HUES64 (cell line): ENCODE measurements around the gene POU2F2.

ENCODE experiments used
- H3K27ac ChIP-seq: 2 replicates; pipeline ENCODE4 v1.7.0; 2013; ENCODE audit warnings: low read depth, low read length, inconsistent platforms
- H3K27me3 ChIP-seq: 2 replicates; pipeline ENCODE4 v1.6.1; 2013; ENCODE audit warnings: mild to moderate bottlenecking, low read length; ENCODE audit not compliant: insufficient read depth
- H3K36me3 ChIP-seq: 2 replicates; pipeline ENCODE4 v1.6.1; 2013; ENCODE audit warnings: mild to moderate bottlenecking, low read length; ENCODE audit not compliant: insufficient read depth
- H3K4me1 ChIP-seq: 2 replicates; pipeline ENCODE4 v1.6.1; 2013; ENCODE audit warnings: mild to moderate bottlenecking, low read length, moderate library complexity; ENCODE audit not compliant: insufficient read depth
- H3K4me3 ChIP-seq: 2 replicates; pipeline ENCODE4 v1.5.1; 2013; ENCODE audit warnings: mild to moderate bottlenecking, low read length, moderate library complexity
- H3K9ac ChIP-seq: 2 replicates; pipeline ENCODE4 v1.6.1; 2013; ENCODE audit warnings: mild to moderate bottlenecking, low read depth, low read length
- H3K9me3 ChIP-seq: 2 replicates; pipeline ENCODE4 v1.6.1; 2013; ENCODE audit warnings: low read depth, low read length; ENCODE audit not compliant: insufficient read depth
- WGBS: fragments of 150-250, 120-280 bp; methylation state at CpG from one replicate; pipeline ENCODE4 v1.1.7; 2013; ENCODE audit warnings: missing lambda C conversion rate; 5-methylcytosine and 5-hydroxymethylcytosine counted together

POU2F2 gene

DNA sequence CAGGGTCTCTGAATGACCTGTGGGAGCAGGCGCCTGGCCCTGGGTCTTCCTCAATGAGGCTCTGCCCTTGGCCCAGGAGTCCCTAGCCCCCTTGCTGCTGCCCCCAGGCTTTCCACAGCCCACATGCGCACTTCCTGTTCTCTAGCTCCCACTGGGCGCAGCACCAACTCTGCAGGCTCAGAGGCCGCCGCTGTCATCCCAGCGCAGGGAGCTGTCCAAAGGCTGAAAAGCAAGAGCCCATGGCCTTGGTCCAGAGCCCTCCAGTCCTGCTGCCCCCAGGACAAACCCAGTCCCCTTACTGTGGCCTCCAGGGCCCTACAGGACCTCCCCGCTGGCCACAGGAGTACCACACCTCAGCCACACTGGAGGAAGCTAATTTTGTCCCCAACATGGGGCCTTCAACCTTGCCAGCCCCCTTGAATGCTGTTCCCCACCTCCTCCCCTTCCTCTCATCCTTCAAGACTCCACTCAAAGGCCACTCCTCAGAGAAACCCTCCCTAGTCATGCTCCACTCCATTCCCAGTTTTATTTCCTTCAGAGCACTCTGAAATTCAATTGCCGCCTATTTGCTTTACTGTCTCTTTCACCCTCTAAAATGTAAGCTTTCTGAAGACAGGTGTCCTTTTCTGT is 8.0 kb upstream of the POU2F2 start:
- Histone ChIP-seq H3K4me1 (no peaks in the 10 kb centered on the region), H3K4me3 (no peak overlapping the region), H3K36me3 (no peaks in the 10 kb centered on the region), H3K27me3 (peaks cover 7% of the 10 kb centered on the region; the same call in 1 of the 2 replicates), H3K27ac (no peak overlapping the region), H3K9ac (no peak overlapping the region), H3K9me3 (no peaks in the 10 kb centered on the region)
- 16% methylated on average over 8 of the region's 8 CpGs for WGBS

DNA sequence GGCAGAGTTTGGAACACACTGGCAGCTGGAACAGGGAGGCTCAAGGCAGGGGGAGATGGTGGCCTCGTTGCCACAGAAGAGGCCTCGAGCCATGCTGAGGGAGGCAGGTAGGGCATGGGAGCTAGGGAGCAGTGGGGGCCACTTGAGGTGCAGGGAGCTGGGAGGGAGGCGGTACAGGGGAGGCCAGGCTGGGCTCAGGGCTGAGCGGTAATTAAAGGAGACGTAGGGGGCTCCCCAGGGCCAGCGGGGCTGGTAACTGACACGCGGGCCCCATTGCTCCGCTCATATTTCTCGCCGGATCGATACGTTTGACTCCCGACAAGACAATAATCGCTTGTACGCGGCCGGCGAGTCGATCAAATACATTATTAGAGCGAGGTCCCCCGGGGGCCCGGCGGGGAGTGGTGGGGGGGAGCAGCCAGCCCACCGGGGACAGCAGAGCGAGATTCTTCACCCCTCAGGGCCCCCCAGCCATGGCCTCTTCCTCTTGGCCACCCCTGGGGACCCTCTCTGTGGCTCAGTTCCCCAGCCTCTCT is 2.4 kb upstream of the POU2F2 start:
- no peak overlapping the region for H3K9ac ChIP-seq

DNA sequence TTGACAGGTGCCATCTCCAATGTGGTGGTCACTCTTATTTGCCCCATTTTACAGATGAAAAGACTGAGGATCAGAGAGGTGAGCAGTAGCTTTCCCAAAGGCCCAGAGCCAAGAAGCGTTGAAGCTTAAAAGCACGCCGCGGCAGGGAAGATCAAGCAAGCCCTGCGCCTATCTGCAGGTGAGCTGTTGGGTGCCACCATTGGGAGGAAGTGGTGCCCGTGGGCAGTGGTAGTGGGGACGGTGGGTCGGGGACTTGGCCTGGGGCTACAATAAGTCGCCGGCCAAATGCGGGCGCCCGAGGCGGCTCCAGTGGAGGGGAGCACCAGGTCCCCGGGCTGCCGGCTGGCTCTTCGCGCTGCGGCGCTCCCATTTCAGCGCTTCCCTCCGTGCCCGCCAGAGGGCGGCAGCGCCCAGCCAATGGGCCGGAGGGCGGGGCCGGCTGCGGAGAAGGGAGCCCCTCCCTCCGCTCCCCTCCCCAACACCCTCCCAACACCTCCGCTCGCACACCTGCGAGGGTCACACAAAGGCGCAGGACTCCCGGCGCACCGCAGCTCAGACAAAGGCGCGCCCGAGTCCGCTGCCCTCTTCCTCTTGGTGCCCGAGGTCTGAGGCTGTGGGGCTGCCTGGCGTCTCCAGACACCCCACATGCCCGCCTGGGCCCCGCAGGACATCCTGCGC is 744 bp upstream of the POU2F2 start:
- H3K9me3 ChIP-seq: no peaks in the 10 kb centered on the region
- WGBS: 7% methylated on average over 46 of the region's 46 CpGs
- H3K27me3 ChIP-seq: peaks cover 36% of the 10 kb centered on the region
- no peak overlapping the region for H3K27ac ChIP-seq
- H3K36me3 ChIP-seq: no peaks in the 10 kb centered on the region
- H3K9ac ChIP-seq: peak overlapping the region; percentile 56
- H3K4me1 ChIP-seq: peaks cover 2% of the 10 kb centered on the region; the same call in 1 of the 2 replicates
- H3K4me3 ChIP-seq: peak overlapping the region; percentile 57

More for the DNA sequence above, 2.4 kb upstream of the POU2F2 start:
- Histone ChIP-seq H3K36me3 (no peaks in the 10 kb centered on the region), H3K4me1 (no peaks in the 10 kb centered on the region), H3K4me3 (no peak overlapping the region), H3K27me3 (peaks cover 38% of the 10 kb centered on the region), H3K27ac (no peak overlapping the region), H3K9me3 (no peaks in the 10 kb centered on the region)
- WGBS: 91% methylated on average over 26 of the region's 26 CpGs

DNA sequence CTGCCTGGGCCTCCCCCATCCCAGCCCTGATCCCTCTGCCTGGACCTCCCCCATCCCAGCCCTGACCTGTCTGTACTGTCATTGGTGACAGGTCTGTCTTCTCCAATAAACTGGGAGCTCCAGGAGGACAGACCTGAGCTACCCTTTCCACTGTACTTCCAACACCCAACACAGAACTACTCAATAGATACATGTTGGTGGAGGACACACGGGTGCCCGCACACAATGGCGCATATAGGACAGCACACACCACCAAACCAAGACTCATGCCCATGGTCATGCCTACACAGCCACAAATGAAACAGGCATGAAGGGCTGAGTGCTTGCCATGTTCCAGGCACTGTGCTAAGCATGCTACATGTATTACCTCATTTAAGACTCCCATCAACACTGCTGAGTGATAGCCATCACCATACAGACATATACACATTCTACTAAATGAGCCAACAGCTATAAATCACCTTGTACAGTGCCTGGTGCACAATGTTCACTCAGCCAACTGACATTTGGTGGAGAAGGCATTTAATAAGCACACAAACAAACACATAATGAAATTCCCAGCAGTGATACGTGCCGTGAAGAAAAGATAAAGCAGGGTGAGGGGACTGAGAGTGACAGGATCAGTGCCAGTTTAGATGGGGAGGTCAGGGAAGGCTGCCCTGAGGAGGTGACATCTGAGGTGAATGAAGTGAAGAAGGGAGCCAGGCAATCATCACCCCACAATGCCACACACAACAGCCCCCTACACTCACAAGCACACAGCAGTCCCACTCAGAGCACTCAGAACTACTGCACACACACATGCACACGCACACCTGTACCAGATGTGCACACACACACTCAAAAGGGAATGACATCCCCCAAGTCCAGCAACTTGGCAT is 857 bp downstream of the POU2F2 start:
- no peaks in the 10 kb centered on the region for H3K9me3 ChIP-seq
- no peak overlapping the region for H3K9ac ChIP-seq
- H3K36me3 ChIP-seq: no peaks in the 10 kb centered on the region
- H3K4me1 ChIP-seq: peaks cover 2% of the 10 kb centered on the region; the same call in 1 of the 2 replicates
- H3K27ac ChIP-seq: no peak overlapping the region
- WGBS: 83% methylated on average over 6 of the region's 6 CpGs
- peak overlapping the region; percentile 57 for H3K4me3 ChIP-seq
- peaks cover 31% of the 10 kb centered on the region for H3K27me3 ChIP-seq

DNA sequence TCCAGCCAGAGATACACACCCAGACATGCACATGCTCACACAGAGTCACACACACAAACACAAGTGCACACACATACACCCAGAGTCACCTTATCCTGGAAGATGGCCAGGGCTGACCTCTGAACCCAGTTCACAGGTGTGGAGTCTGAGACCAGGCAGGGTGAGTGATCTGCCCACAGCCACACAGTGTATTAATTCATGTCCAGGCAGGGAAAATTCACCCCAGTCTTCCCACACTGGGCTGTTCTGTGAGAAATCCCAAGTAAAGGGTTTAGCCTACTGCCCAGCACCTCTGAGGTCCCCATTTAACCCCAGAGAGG is 2.0 kb downstream of the POU2F2 start:
- no peak overlapping the region for H3K9ac ChIP-seq
- H3K9me3 ChIP-seq: no peaks in the 10 kb centered on the region
- peaks cover 2% of the 10 kb centered on the region; the same call in 1 of the 2 replicates for H3K4me1 ChIP-seq
- H3K27ac ChIP-seq: no peak overlapping the region
- H3K4me3 ChIP-seq: no peak overlapping the region
- peaks cover 31% of the 10 kb centered on the region for H3K27me3 ChIP-seq
- no peaks in the 10 kb centered on the region for H3K36me3 ChIP-seq

DNA sequence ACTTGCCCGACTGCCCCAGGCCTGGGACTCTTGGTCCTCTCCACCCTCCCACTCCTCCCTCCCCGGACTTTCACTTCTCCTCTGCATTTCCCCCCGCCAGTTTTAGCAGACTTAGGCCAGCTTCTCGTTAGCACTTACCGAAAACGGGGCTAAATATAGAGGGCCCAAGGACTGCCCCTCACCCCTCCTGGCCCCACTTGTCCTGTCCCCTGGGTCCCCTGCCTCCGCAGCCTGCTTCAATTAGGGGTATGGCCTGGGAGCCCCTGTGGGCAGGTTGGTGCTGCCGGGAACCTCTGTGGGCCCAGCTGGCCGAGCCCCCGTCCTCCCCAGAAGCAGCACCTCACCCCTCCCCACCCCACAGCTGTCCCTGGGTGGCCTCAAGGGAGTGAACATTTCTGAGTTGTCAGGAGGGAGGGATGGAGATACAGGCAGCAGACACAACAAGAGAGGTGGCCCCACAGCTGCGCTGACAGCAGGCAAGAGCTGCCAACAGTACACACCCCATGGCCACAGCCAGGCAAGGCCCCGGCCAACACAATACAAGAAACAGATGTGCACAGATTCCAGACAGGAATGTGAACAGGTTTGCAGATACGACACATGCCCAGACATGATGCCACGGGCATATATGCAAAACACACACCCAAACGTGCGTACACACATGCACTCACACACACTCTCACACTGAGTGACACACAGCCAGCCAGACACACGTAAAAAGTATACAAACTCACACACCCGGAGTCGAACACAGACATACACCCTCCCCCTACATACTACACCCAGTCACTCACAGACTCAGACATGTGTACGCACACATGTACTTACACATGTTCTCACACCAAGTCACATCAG is 2.6 kb downstream of the POU2F2 start:
- Histone ChIP-seq H3K9me3 (no peaks in the 10 kb centered on the region), H3K27me3 (peaks cover 31% of the 10 kb centered on the region), H3K27ac (no peak overlapping the region), H3K4me3 (no peak overlapping the region), H3K9ac (no peak overlapping the region), H3K4me1 (peaks cover 2% of the 10 kb centered on the region; the same call in 1 of the 2 replicates), H3K36me3 (no peaks in the 10 kb centered on the region)
- WGBS: 77% methylated on average over 18 of the region's 20 CpGs

DNA sequence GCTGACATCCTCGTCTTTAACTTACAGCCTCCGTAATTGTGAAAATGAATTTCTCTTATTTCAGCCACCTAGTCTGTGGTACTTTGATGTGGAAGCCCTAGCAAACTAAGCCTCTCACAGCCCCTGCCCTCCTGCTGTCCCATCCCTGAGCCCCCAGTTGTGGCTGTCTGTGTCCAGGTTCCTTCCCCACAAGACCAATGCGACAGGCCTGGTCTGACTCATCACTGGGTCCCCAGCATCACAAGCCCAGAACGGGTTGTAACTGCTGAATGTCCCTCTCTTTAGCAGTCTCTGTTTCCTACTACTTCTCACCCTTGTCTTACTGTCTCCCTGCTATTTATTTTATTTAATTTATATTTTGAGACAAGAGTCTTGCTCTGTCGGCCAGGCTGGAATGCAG is 5.7 kb downstream of the POU2F2 start:
- H3K9me3 ChIP-seq: no peaks in the 10 kb centered on the region
- no peak overlapping the region for H3K27ac ChIP-seq
- WGBS: 90% methylated on average over 5 of the region's 5 CpGs
- H3K36me3 ChIP-seq: no peaks in the 10 kb centered on the region
- peaks cover 7% of the 10 kb centered on the region for H3K4me1 ChIP-seq
- no peak overlapping the region for H3K9ac ChIP-seq
- H3K4me3 ChIP-seq: no peak overlapping the region
- peaks cover 6% of the 10 kb centered on the region for H3K27me3 ChIP-seq

DNA sequence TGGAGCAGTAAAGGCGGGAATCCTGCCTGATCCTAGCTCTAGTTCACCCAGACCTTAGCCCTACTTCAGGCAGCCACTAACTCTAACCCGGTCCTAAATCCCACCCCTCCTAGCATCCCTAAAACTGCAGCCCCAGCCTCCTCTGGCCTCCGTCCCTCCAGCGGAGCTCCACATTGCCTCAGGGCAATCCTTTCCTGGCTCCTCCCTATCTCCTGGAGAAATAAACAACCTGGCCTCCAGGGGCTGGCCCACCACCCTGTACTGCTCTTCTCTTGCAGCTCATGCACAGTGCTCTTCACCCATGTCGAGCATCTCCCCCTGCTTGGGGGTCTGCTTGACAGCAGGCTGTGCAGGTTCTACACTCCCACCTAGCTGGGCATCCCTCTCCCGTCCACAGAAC is 6.7 kb downstream of the POU2F2 start:
- Histone ChIP-seq H3K27ac (no peak overlapping the region), H3K4me1 (peaks cover 13% of the 10 kb centered on the region), H3K9ac (no peak overlapping the region), H3K4me3 (no peak overlapping the region), H3K36me3 (no peaks in the 10 kb centered on the region), H3K9me3 (no peaks in the 10 kb centered on the region), H3K27me3 (no peaks in the 10 kb centered on the region)
- 58% methylated on average over 6 of the region's 6 CpGs for WGBS

DNA sequence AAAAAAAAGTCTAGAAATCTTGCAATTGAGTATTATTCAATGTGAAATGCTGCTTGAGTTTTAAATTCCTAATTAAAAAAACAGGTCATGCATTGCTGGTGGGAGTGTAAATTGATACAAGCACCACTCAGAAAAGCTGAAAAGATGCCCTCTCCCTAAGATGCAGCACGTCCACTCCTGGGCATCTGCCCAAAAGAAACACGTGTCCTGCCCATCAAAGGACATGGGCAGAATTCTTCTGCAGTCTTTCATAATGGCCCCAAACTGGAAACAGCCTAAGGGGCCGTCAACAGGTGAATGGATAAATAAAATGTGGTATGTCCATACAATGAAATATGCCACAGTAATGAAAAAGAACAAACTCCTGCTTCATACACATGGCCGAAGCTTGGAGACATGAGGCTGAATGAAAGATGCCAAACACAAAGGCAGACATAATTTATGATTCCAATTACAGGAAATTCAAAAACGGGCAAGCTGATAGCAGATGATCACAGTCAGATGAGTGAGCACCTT is 7.8 kb downstream of the POU2F2 start:
- 94% methylated on average over 4 of the region's 5 CpGs for WGBS

DNA sequence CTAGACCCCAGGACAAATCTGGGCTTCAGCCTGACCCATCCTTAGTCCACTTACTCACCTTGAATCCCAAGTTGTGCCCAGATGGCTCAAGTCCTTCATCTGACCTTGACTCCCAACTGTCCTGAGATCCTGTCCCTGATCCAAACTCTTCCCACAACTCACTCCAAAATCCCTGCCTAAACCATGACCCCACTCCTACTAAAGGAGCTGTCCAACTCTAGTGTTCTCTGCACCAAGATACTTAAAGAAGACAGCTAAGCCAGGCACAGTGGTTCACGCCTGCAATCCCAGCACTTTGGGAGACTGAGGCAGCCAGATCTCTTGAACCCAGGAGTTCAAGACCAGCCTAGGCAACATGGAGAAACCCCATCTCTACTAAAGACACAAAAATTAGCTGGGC is 8.5 kb downstream of the POU2F2 start:
- no peaks in the 10 kb centered on the region for H3K27me3 ChIP-seq
- no peaks in the 10 kb centered on the region for H3K9me3 ChIP-seq
- no peak overlapping the region for H3K27ac ChIP-seq
- H3K9ac ChIP-seq: no peak overlapping the region
- H3K36me3 ChIP-seq: no peaks in the 10 kb centered on the region
- peaks cover 11% of the 10 kb centered on the region; the same call in 1 of the 2 replicates for H3K4me1 ChIP-seq
- H3K4me3 ChIP-seq: no peak overlapping the region
- 93% methylated on average over 1 of the region's 1 CpG for WGBS

More for the DNA sequence above, 7.8 kb downstream of the POU2F2 start:
- Histone ChIP-seq H3K27ac (no peak overlapping the region), H3K36me3 (no peaks in the 10 kb centered on the region), H3K4me3 (no peak overlapping the region), H3K9me3 (no peaks in the 10 kb centered on the region), H3K27me3 (no peaks in the 10 kb centered on the region), H3K4me1 (peaks cover 13% of the 10 kb centered on the region), H3K9ac (no peak overlapping the region)
